Skeletal muscle satellite cell (primary cell): ENCODE measurements around the gene RSPH9. TPM values are rescaled to one million over a fixed set of nuclear protein-coding genes. Genes with fewer than 3 reads are reported as not detected.
A peak's percentile ranks its signal among the peaks of the same experiment; 100 is the strongest.

Experiments used
- H3K27me3 ChIP-seq: 2 replicates; pipeline ENCODE4 v1.7.0; 2013; ENCODE audit warnings: low read length; ENCODE audit not compliant: control insufficient read depth, insufficient read depth
- H3K36me3 ChIP-seq: 2 replicates; pipeline ENCODE4 v1.7.0; 2013; ENCODE audit warnings: mild to moderate bottlenecking, control low read depth, low read length; ENCODE audit not compliant: insufficient read depth
- H3K4me1 ChIP-seq: 2 replicates; pipeline ENCODE4 v1.7.0; 2013; ENCODE audit warnings: low read length; ENCODE audit not compliant: control insufficient read depth, insufficient read depth
- H3K4me2 ChIP-seq: 2 replicates; pipeline ENCODE4 v1.7.0; 2013; ENCODE audit warnings: mild to moderate bottlenecking, low read length
- H3K4me3 ChIP-seq: 2 replicates; pipeline ENCODE4 v1.7.0; 2013; ENCODE audit warnings: low read length
- H3K9ac ChIP-seq: 2 replicates; pipeline ENCODE4 v1.7.0; 2013; ENCODE audit warnings: mild to moderate bottlenecking, low read depth, low read length, moderate library complexity
- H3K9me3 ChIP-seq: replicated peaks from 2 replicates; pipeline ENCODE4 v1.7.0; 2013; ENCODE audit warnings: mild to moderate bottlenecking, control low read depth, low read length
- total RNA-seq: library from RNA; depleted of rRNA; stranded (reverse); fragments of >200 nt; gene quantifications from 2 replicates; pipeline ENCODE4 v1.2.3, GENCODE V29; 2012; rRNA removed

RSPH9 gene, protein sequence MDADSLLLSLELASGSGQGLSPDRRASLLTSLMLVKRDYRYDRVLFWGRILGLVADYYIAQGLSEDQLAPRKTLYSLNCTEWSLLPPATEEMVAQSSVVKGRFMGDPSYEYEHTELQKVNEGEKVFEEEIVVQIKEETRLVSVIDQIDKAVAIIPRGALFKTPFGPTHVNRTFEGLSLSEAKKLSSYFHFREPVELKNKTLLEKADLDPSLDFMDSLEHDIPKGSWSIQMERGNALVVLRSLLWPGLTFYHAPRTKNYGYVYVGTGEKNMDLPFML
- 0.25 and 0.66 TPM in 2 replicates for total RNA-seq

DNA sequence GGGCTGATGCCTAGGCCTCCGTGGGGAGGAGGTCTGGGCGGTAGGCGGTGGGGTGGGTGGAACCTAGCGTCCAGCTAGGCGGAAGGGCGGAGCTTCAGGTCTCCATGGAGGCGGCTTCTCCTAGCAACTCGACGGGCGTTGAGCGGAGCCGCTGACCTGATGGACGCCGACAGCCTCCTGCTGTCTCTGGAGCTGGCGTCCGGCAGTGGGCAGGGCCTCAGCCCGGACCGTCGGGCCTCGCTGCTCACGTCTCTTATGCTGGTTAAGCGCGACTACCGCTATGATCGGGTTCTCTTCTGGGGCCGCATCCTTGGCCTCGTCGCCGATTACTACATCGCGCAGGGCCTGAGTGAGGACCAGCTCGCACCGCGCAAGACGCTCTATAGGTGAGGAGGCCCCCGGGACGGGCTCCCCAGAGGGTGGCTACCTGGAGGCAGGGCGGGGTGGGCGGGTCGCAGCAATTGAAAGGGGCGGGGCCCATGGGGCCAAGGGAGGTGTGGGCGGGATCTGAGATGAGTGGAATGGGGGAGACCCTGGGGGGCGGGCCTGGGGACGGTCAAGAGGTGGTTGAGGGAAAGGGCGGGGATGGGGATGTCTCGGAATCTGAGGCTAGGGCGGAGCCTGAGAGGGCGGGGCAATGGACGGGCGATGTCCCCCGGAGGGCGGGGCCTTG is at the start of gene RSPH9:
RSPH9 (plus strand) TSS at position 97 of the 673 bp plus-strand sequence; CDS start at position 160, 63 bp downstream.
- Histone ChIP-seq H3K4me3 (peak within 1 kb of the TSS; percentile 61), H3K27me3 (no peaks in the 10 kb centered on the region), H3K9me3 (no peaks in the 10 kb centered on the region), H3K36me3 (peaks cover 17% of the 10 kb centered on the region), H3K9ac (no peak within 1 kb of the TSS), H3K4me2 (peak within 1 kb of the TSS; percentile 82), H3K4me1 (peaks cover 9% of the 10 kb centered on the region)

GRCh38 chr6:43600595-43600994 is 44.2 kb upstream of the RSPH9 start:
- H3K27me3 ChIP-seq, result no peaks in the 10 kb centered on the region
- peaks cover 48% of the 10 kb centered on the region for H3K36me3 ChIP-seq
- H3K9ac ChIP-seq, result no peak overlapping the region
- peaks cover 12% of the 10 kb centered on the region for H3K4me1 ChIP-seq
- no peak overlapping the region for H3K4me3 ChIP-seq
- H3K9me3 ChIP-seq, result no peaks in the 10 kb centered on the region
- H3K4me2 ChIP-seq, result no peak overlapping the region

DNA sequence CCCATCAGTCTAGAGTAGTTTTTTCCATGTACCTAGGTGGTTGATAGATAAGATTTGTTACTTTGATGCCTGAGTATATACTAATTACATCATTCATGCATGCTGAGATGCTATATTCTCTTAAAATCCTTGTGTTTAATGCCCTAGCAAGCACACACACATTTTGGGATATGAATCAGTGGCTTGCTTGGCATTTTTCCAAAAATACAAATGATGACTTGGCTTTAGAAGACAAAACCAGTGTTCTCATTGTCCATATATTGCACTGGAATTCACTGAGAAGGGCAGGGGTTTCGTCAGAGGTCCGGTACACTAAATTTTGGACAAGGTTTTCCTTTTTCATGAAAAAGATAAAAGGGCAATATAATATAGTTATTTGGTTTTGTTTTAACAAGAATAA is 40.7 kb upstream of the RSPH9 start:
- no peaks in the 10 kb centered on the region for H3K27me3 ChIP-seq
- no peak overlapping the region for H3K9ac ChIP-seq
- no peak overlapping the region for H3K4me2 ChIP-seq
- H3K9me3 ChIP-seq, result no peaks in the 10 kb centered on the region
- H3K4me3 ChIP-seq, result no peak overlapping the region
- H3K4me1 ChIP-seq, result peaks cover 12% of the 10 kb centered on the region
- H3K36me3 ChIP-seq, result peaks cover 66% of the 10 kb centered on the region

DNA sequence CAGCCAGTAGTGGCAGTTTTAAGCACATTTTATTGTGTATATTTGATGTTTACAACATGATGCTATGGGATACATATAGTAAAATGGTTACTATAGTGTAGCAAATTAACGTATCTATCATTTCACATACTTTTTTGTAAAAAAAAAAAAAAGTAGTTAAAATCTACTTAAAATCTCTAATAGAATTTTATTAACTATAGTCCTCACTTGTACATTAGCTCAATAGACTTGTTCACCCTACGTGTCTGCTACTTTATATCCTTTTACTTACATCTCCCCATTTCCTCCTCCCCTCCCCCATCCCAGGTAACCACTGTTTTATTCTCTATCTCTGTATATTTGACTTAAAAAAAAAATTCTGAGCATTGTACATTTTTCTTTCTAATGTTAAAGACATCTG is 38.8 kb upstream of the RSPH9 start:
- no peak overlapping the region for H3K9ac ChIP-seq
- no peak overlapping the region for H3K4me3 ChIP-seq
- no peaks in the 10 kb centered on the region for H3K9me3 ChIP-seq
- H3K4me1 ChIP-seq, result peaks cover 12% of the 10 kb centered on the region
- no peak overlapping the region for H3K4me2 ChIP-seq
- peaks cover 69% of the 10 kb centered on the region for H3K36me3 ChIP-seq
- no peaks in the 10 kb centered on the region for H3K27me3 ChIP-seq

DNA sequence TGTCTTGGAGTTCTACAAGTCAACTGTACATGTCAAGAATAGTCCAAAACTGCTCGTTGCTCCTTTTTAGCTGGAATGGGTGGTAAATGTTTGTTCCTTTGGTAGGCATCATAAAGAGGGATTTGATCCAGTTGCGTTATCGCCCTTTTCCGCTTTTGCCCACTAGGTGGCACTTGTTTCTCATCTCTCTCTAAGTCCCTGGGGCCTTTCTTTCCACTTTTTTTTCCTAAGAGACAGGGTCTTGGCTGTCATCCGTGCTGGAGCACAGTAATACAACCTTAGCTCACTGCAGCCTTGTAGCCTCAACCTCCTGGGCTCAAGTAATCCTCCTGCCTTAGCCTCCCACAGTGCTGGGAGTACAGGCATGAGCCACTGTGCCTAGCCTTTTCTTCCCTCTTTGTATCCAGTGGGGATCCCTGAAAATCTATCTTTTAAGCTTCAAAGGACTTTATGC is 36.5 kb upstream of the RSPH9 start:
- peaks cover 63% of the 10 kb centered on the region for H3K36me3 ChIP-seq
- H3K4me1 ChIP-seq, result peaks cover 15% of the 10 kb centered on the region
- no peak overlapping the region for H3K4me3 ChIP-seq
- H3K9me3 ChIP-seq, result no peaks in the 10 kb centered on the region
- no peak overlapping the region for H3K9ac ChIP-seq
- no peaks in the 10 kb centered on the region for H3K27me3 ChIP-seq
- H3K4me2 ChIP-seq, result no peak overlapping the region

DNA sequence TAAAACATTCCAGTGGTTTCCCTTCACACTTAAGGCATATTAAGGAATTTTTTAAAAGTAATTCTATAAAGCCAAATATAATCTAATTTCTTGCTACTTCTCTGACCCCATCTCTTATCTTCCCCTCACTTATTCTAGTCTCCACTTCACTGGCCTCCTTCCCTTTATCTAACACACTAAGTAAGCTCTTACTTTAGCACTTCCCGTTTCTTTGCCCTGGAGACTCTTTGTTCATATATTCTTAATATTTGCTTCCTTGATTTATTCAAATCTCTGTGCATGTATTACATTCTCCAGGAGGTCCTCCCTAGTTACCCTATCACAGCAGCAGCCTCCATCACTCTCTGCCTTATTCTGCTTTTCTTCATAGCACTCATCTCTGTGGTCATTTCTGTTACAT is 36.0 kb upstream of the RSPH9 start:
- no peak overlapping the region for H3K9ac ChIP-seq
- H3K4me1 ChIP-seq, result peaks cover 12% of the 10 kb centered on the region
- no peaks in the 10 kb centered on the region for H3K9me3 ChIP-seq
- H3K4me3 ChIP-seq, result no peak overlapping the region
- peaks cover 63% of the 10 kb centered on the region for H3K36me3 ChIP-seq
- H3K27me3 ChIP-seq, result no peaks in the 10 kb centered on the region
- H3K4me2 ChIP-seq, result no peak overlapping the region

GRCh38 chr6:43609402-43609801 is 35.4 kb upstream of the RSPH9 start:
- H3K4me2 ChIP-seq, result no peak overlapping the region
- H3K4me3 ChIP-seq, result no peak overlapping the region
- H3K27me3 ChIP-seq, result no peaks in the 10 kb centered on the region
- peaks cover 7% of the 10 kb centered on the region for H3K4me1 ChIP-seq
- no peaks in the 10 kb centered on the region for H3K9me3 ChIP-seq
- H3K9ac ChIP-seq, result no peak overlapping the region
- H3K36me3 ChIP-seq, result peaks cover 64% of the 10 kb centered on the region

DNA sequence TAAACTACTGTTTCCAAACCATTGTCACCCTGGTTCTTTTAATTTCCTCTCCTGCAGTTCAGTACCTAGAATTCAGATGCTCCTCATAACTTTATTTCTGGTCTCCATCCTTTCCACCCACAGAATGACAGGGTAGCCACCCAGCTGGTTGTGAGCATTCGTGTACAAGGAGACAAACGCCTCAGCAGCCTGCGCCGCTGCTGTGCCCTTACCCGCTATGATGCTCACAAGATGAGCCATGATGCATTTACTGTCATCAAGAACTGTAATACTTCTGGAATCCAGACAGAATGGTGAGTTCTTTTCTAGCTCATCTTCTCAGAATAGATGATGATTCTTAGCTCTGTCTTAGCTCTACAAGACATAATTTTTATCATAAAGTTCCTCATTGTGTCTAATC is 34.4 kb upstream of the RSPH9 start:
- H3K4me2 ChIP-seq, result no peak overlapping the region
- peaks cover 4% of the 10 kb centered on the region for H3K4me1 ChIP-seq
- H3K4me3 ChIP-seq, result no peak overlapping the region
- H3K36me3 ChIP-seq, result peaks cover 61% of the 10 kb centered on the region
- no peaks in the 10 kb centered on the region for H3K9me3 ChIP-seq
- H3K27me3 ChIP-seq, result no peaks in the 10 kb centered on the region
- no peak overlapping the region for H3K9ac ChIP-seq

GRCh38 chr6:43613721-43614395 is 31.0 kb upstream of the RSPH9 start:
- Histone ChIP-seq H3K27me3 (no peaks in the 10 kb centered on the region), H3K4me2 (no peak overlapping the region), H3K36me3 (peaks cover 44% of the 10 kb centered on the region), H3K4me3 (no peak overlapping the region), H3K9me3 (no peaks in the 10 kb centered on the region), H3K9ac (no peak overlapping the region), H3K4me1 (peaks cover 4% of the 10 kb centered on the region)

DNA sequence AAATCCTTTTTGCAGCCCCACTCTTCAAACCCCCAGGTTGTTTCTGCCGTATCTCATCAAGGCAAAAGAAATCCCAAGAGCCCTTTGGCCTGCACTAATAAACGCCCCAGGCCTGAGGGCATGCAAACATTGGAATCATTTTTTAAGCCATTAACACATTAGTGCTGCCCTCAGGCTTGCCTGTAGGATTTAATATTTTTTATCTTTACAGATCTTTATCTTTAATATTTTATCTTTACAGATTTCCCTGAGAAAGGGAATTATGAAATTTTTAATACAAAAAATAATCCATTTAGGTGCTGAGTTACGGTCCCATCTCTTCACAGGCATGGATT is 30.5 kb upstream of the RSPH9 start:
- no peak overlapping the region for H3K4me3 ChIP-seq
- H3K36me3 ChIP-seq, result peaks cover 42% of the 10 kb centered on the region
- no peak overlapping the region for H3K4me2 ChIP-seq
- no peaks in the 10 kb centered on the region for H3K27me3 ChIP-seq
- peaks cover 4% of the 10 kb centered on the region for H3K4me1 ChIP-seq
- no peak overlapping the region for H3K9ac ChIP-seq
- no peaks in the 10 kb centered on the region for H3K9me3 ChIP-seq

- Histone ChIP-seq H3K4me3 (no peak overlapping the region), H3K9me3 (no peaks in the 10 kb centered on the region), H3K36me3 (peaks cover 52% of the 10 kb centered on the region), H3K27me3 (no peaks in the 10 kb centered on the region), H3K9ac (no peak overlapping the region), H3K4me1 (peaks cover 4% of the 10 kb centered on the region), H3K4me2 (no peak overlapping the region)
Measured at GRCh38 chr6:43616725-43617472, 27.9 kb upstream of the RSPH9 start.
